ENCODE results near the gene NR5A2.

DNA sequence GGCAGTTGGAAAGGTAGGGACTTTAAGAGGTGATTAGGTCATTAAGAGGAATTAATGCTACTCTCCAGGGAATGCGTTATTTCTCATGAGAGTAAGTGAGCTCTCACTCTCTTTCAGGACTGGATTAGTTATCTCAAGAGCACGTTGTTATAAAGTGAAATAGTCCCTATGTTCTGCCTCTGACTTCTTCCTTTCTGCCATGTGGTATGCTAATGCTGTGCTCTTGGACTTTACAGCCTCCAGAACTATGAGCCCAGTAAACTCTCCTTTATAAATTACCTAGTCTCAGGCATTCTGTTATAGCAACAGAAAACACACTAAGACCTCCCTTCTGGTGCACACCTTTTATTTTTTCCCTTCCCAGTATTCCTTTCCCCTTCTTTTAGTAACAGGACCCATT is 187.8 kb downstream of the NR5A2 start:
- TF ChIP-seq, protein P1, sequence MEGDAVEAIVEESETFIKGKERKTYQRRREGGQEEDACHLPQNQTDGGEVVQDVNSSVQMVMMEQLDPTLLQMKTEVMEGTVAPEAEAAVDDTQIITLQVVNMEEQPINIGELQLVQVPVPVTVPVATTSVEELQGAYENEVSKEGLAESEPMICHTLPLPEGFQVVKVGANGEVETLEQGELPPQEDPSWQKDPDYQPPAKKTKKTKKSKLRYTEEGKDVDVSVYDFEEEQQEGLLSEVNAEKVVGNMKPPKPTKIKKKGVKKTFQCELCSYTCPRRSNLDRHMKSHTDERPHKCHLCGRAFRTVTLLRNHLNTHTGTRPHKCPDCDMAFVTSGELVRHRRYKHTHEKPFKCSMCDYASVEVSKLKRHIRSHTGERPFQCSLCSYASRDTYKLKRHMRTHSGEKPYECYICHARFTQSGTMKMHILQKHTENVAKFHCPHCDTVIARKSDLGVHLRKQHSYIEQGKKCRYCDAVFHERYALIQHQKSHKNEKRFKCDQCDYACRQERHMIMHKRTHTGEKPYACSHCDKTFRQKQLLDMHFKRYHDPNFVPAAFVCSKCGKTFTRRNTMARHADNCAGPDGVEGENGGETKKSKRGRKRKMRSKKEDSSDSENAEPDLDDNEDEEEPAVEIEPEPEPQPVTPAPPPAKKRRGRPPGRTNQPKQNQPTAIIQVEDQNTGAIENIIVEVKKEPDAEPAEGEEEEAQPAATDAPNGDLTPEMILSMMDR (IDR thresholded peaks at IDR 0.05; ENCODE audit: low read length), result no peak
- TF ChIP-seq EZH2 (IDR thresholded peaks at IDR 0.05; ENCODE audit: borderline replicate concordance, low read length), result no peak

Measured in OCI-LY1 (cell line).